Ascending aorta (tissue), 2 donors: ENCODE data around the gene CDH23. TPM values are rescaled to one million over a fixed set of nuclear protein-coding genes. Genes with fewer than 3 reads are reported as not detected.

Experiments
- DNase-seq, 2 donors: peaks; one replicate each; pipeline ENCODE4 v3.0.0-alpha.2; 2019; ENCODE audit warnings: low spot score in 2 of 2
- H3K27ac ChIP-seq, 2 donors: fragments of 200-600 bp; sonication (generic); one replicate each; pipeline ENCODE4 v1.5.1; 2016 to 2017; ENCODE audit warnings: mild to moderate bottlenecking in 1 of 2
- H3K27me3 ChIP-seq: fragments of 200-600 bp; sonication (generic); one replicate; pipeline ENCODE4 v1.5.1; 2017
- H3K36me3 ChIP-seq, 2 donors: fragments of 200-600 bp; sonication (generic); one replicate each; pipeline ENCODE4 v1.5.1; 2016
- H3K4me1 ChIP-seq, 2 donors: fragments of 200-600 bp; sonication (generic); one replicate each; pipeline ENCODE4 v1.5.1; 2016 to 2017; ENCODE audit warnings: mild to moderate bottlenecking in 1 of 2
- H3K4me3 ChIP-seq, 2 donors: fragments of 200-600 bp; sonication (generic); one replicate each; pipeline ENCODE4 v1.5.1; 2016 to 2017; ENCODE audit warnings: mild to moderate bottlenecking in 1 of 2
- H3K9me3 ChIP-seq, 2 donors: fragments of 200-600 bp; sonication (generic); one replicate each; pipeline ENCODE4 v1.5.1; 2016
- intact Hi-C: fragments of 100-400 bp; cut with DNase I; formaldehyde crosslinking; loops from one replicate; pipeline ENCODE4 v1.15.1; 2023
- total RNA-seq: library from RNA; depleted of rRNA; stranded (reverse); fragments of >200 nt; gene quantifications from one replicate; pipeline ENCODE4 v1.1.0, GENCODE V29; 2016
- TF ChIP-seq, protein P1 (sequence below), 3 experiments: fragments of 200-600 bp in 2 of 3; fragments of 450-650 bp in 1 of 3; sonication (generic) in 2 of 3; IDR thresholded peaks; one replicate each; pipeline ENCODE4 v1.5.1; 2016 to 2019; ENCODE audit warnings: antibody characterized with exemption in 3 of 3, mild to moderate bottlenecking in 1 of 3, moderate library complexity in 1 of 3

The CDH23 gene
- total RNA-seq, 1 donor from 2014 or later, result 40.9 TPM

DNA sequence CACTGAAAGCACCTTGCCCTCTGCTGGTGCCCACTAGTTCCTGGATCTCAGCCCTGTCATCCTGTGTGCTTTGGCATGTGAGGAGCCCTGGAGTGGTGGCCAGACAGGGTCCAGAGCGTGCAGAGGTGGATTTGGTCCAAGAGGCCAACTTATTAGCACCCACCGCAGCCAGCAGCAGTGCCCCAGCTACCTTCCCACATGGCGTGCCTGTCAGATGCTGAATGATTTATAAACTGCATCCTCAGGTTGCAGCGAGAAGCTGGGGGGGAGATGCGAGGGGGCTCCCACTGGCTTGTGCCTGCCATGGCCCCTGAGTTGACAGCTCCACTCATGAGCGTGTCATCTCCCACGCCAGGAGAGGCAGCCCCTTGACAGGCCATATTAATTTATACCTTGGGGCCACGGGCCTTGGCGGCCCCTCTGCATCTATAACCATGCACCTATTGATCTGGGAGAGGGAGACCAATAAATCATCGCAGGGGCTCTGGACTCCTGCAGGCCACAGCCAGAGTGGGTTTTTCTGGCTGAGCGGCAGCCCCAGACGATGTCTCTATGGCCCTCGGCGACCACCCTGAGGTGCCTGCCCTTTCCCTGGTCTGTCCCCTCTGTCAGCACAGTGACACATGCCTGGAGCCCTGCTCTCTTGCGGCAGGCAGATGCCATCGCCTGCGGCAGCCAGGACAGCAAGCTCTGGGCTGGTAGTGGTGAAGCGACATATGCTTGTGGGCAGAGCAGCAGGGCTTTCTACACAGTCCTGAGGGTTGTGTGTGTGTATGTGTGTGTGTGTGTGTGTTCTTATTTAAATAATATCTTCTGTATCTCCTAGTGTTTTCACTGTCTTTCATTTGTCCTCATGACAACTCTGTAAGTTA lies 120.8 kb downstream of the CDH23 start:
- intact Hi-C loops, result no loop called here
- no peak overlapping the region for H3K4me3 ChIP-seq
- H3K4me1 ChIP-seq, result no peaks in the 10 kb centered on the region
- no peaks in the 10 kb centered on the region for H3K27me3 ChIP-seq
- H3K36me3 ChIP-seq, result no peaks in the 10 kb centered on the region
- TF ChIP-seq, protein P1, sequence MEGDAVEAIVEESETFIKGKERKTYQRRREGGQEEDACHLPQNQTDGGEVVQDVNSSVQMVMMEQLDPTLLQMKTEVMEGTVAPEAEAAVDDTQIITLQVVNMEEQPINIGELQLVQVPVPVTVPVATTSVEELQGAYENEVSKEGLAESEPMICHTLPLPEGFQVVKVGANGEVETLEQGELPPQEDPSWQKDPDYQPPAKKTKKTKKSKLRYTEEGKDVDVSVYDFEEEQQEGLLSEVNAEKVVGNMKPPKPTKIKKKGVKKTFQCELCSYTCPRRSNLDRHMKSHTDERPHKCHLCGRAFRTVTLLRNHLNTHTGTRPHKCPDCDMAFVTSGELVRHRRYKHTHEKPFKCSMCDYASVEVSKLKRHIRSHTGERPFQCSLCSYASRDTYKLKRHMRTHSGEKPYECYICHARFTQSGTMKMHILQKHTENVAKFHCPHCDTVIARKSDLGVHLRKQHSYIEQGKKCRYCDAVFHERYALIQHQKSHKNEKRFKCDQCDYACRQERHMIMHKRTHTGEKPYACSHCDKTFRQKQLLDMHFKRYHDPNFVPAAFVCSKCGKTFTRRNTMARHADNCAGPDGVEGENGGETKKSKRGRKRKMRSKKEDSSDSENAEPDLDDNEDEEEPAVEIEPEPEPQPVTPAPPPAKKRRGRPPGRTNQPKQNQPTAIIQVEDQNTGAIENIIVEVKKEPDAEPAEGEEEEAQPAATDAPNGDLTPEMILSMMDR (IDR thresholded peaks at IDR 0.05), result no peak
- no peak for DNase-seq
- no peaks in the 10 kb centered on the region for H3K9me3 ChIP-seq
- no peak overlapping the region for H3K27ac ChIP-seq

DNA sequence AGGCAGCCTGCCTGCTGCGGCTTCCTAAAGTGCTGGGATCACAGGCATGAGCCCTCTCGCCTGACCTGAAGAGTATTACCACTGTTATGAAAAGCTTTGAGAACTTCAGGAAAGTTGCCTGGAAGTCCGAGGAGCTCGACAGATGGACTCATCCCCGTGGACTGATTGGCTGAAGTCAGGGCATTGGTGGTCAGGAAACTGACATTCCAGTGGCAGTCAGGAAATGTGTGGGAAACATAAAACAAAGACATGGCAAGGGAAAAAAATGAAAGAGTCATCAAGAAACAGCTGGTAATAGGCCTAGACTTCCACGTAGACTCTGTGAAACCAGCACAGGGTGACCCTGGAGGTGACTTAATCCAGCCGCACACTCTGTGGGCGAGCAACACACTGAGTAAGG lies 123.3 kb downstream of the CDH23 start:
- Histone ChIP-seq H3K4me1 (no peaks in the 10 kb centered on the region), H3K27ac (no peak overlapping the region), H3K9me3 (no peaks in the 10 kb centered on the region), H3K4me3 (no peak overlapping the region), H3K27me3 (no peaks in the 10 kb centered on the region), H3K36me3 (no peaks in the 10 kb centered on the region)
- DNase-seq, result no peak
- TF ChIP-seq, protein P1 (IDR thresholded peaks at IDR 0.05), result no peak
- intact Hi-C loops, result no loop called here

DNA sequence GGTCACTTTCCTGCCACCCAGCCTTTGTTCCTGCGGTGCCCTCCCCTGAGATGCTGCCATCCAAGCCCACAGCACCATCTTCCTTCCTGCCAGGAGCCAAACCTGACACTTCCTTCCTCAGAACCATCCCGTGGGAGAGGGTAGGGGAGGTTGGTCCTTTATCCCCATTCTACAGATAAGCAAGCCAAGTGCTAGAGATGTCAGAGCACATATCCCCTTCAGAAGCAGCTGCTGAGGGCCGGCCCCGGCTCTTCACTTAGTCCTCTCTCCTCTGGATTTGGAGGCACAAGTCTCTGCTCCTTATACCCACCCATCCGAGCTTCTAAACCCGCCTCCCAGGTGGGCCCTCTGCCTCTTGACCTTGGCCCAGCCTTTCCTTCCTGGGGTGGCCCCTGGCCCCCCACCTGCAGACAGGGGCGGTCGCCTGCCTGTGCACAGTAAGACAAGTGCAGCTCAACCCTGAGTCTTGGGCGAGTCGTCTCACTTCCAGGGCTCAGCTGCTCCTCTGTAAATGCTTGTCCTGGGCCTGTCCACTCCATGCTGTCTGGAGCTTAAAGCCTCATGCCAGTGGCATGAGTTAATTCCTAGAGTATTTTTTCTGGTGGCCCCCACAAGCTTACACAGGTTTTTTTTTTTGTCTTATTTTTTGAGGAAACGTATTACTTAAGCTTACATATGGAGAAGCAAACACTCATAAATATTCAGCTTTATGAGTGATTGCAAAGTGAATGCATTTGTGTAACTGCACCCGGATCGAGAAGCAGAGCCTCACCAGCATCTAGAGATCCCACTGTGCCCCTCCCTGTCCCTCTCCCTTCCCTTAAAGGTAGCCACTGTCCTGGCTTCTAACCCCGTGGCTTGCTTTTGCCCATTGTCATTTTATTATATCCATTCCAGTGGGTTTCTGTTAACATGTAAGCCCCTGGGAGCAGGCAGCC lies 125.1 kb downstream of the CDH23 start:
- intact Hi-C loops, result no loop called here
- H3K9me3 ChIP-seq, result no peaks in the 10 kb centered on the region
- H3K4me1 ChIP-seq, result no peaks in the 10 kb centered on the region
- H3K27me3 ChIP-seq, result no peaks in the 10 kb centered on the region
- no peaks in the 10 kb centered on the region for H3K36me3 ChIP-seq
- H3K4me3 ChIP-seq, result no peak overlapping the region
- DNase-seq, result no peak
- TF ChIP-seq, protein P1 (IDR thresholded peaks at IDR 0.05), result no peak
- no peak overlapping the region for H3K27ac ChIP-seq

DNA sequence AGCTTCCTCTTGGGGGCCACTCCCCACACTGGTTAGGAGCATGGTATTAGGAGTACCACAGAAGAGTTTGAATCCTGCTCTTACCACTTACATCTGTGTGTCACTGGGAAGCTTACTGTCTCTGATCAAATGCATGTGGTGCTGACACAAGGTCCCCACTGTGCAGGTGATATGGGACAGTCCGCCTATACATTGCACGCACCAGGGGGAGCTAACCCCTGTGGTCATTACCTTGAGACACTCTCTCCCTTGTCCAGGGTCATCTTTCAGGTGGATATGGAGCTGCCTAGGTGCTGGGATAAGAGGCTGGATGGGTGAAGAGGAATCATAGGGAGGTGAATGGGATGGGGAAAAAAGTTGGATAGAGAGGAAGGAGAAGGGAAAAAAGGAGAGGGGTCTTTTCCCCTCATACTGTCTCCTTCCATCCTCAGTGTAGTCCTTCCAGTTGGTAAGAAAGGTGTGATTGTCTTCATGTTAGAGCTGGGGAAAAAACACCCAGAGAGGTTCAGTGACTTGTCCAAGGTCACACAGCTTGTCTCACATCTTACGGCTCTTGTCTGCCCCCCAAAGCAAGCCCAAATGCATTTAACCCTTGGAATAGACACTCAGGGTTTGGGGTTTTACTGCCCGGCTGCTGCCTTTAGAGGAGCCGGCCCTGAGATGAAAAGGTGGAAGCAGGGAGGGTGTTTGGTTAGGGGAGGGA lies 125.9 kb downstream of the CDH23 start:
- H3K36me3 ChIP-seq, result no peaks in the 10 kb centered on the region
- no peaks in the 10 kb centered on the region for H3K27me3 ChIP-seq
- H3K27ac ChIP-seq, result no peak overlapping the region
- intact Hi-C loops, result no loop called here
- no peaks in the 10 kb centered on the region for H3K9me3 ChIP-seq
- TF ChIP-seq, protein P1 (IDR thresholded peaks at IDR 0.05), result no peak
- DNase-seq, result no peak
- no peak overlapping the region for H3K4me3 ChIP-seq
- H3K4me1 ChIP-seq, result no peaks in the 10 kb centered on the region

DNA sequence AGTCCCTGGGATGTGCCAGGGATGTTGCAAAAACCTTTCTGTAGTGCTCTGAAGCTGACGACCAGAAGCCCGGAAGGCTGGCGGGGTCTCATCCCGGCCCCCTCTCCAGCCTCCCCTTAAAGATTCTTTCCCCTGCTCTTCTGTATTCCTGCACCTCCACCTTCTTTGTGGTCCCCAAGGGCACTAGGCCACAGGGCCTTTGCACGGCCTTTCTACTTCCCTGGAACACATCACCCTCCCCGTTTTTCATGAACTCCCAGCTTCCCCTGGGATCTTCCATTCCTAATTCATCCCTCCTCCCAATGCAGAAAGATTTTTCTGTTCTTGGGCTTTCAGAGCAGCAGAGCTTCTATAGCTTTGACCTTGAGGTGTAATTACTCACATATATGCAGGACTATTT lies 127.0 kb downstream of the CDH23 start:
- no peaks in the 10 kb centered on the region for H3K36me3 ChIP-seq
- H3K4me3 ChIP-seq, result no peak overlapping the region
- no peaks in the 10 kb centered on the region for H3K9me3 ChIP-seq
- H3K27ac ChIP-seq, result no peak overlapping the region
- TF ChIP-seq, protein P1 (IDR thresholded peaks at IDR 0.05), result no peak
- no peaks in the 10 kb centered on the region for H3K27me3 ChIP-seq
- intact Hi-C loops, result no loop called here
- H3K4me1 ChIP-seq, result no peaks in the 10 kb centered on the region
- no peak for DNase-seq
